Measurements from ENCODE around the gene MMP2.

The MMP2 gene

GRCh38 chr16:55478827-55479429 lies at the start of gene MMP2:
Gene MMP2, plus strand, starts transcription at chr16:55479198. Its CDS starts 282 bp downstream, at chr16:55479480.
- DNase-seq (ENCODE audit: low read depth) = peak; percentile 89
- H3K4me3 ChIP-seq (ENCODE audit: low read length) = peak within 1 kb of the TSS; percentile 99
- TF ChIP-seq CTCF (conservative IDR thresholded peaks at IDR 0.05; ENCODE audit: low read length) = no peak

- no peak overlapping the region for H3K4me3 ChIP-seq (ENCODE audit: low read length)
- no peak for TF ChIP-seq CTCF (conservative IDR thresholded peaks at IDR 0.05; ENCODE audit: low read length)
- no peak for DNase-seq (ENCODE audit: low read depth)
Measured at GRCh38 chr16:55433030-55433429, 46.0 kb upstream of the MMP2 start.

GRCh38 chr16:55433535-55433934 lies 45.5 kb upstream of the MMP2 start:
- TF ChIP-seq CTCF (conservative IDR thresholded peaks at IDR 0.05; ENCODE audit: low read length) = no peak
- no peak for DNase-seq (ENCODE audit: low read depth)

GRCh38 chr16:55434000-55434399 lies 45.0 kb upstream of the MMP2 start:
- no peak for DNase-seq (ENCODE audit: low read depth)
- no peak for TF ChIP-seq CTCF (conservative IDR thresholded peaks at IDR 0.05; ENCODE audit: low read length)

More at GRCh38 chr16:55433535-55433934, 45.5 kb upstream of the MMP2 start:
- H3K4me3 ChIP-seq (ENCODE audit: low read length) = no peak overlapping the region

GRCh38 chr16:55435387-55435786 lies 43.6 kb upstream of the MMP2 start:
- DNase-seq (ENCODE audit: low read depth) = no peak
- TF ChIP-seq CTCF (conservative IDR thresholded peaks at IDR 0.05; ENCODE audit: low read length) = no peak
- no peak overlapping the region for H3K4me3 ChIP-seq (ENCODE audit: low read length)

More at GRCh38 chr16:55434000-55434399, 45.0 kb upstream of the MMP2 start:
- no peak overlapping the region for H3K4me3 ChIP-seq (ENCODE audit: low read length)

- no peak overlapping the region for H3K4me3 ChIP-seq (ENCODE audit: low read length)
- TF ChIP-seq CTCF (conservative IDR thresholded peaks at IDR 0.05; ENCODE audit: low read length) = no peak
- peak; percentile 11 for DNase-seq (ENCODE audit: low read depth)
Measured at GRCh38 chr16:55436587-55436986, 42.4 kb upstream of the MMP2 start.

GRCh38 chr16:55437625-55438024 lies 41.4 kb upstream of the MMP2 start:
- DNase-seq (ENCODE audit: low read depth) = peak; percentile 90
- TF ChIP-seq CTCF (conservative IDR thresholded peaks at IDR 0.05; ENCODE audit: low read length) = no peak
- H3K4me3 ChIP-seq (ENCODE audit: low read length) = no peak overlapping the region
